HG02763 (cell line): ENCODE measurements around the gene FHIP1A.
"Not testable (repeated sequence)": the region's sequence is repeated elsewhere in the genome, so short reads cannot be mapped to it uniquely, and the experiment has no call there.

Experiments used
- ATAC-seq: cut with Tn5 transposase; IDR thresholded peaks from one replicate; pipeline ENCODE4 v1.9.1; 2021; ENCODE audit warnings: mild to moderate bottlenecking, moderate library complexity; ENCODE audit not compliant: unreplicated experiment

The FHIP1A gene

DNA sequence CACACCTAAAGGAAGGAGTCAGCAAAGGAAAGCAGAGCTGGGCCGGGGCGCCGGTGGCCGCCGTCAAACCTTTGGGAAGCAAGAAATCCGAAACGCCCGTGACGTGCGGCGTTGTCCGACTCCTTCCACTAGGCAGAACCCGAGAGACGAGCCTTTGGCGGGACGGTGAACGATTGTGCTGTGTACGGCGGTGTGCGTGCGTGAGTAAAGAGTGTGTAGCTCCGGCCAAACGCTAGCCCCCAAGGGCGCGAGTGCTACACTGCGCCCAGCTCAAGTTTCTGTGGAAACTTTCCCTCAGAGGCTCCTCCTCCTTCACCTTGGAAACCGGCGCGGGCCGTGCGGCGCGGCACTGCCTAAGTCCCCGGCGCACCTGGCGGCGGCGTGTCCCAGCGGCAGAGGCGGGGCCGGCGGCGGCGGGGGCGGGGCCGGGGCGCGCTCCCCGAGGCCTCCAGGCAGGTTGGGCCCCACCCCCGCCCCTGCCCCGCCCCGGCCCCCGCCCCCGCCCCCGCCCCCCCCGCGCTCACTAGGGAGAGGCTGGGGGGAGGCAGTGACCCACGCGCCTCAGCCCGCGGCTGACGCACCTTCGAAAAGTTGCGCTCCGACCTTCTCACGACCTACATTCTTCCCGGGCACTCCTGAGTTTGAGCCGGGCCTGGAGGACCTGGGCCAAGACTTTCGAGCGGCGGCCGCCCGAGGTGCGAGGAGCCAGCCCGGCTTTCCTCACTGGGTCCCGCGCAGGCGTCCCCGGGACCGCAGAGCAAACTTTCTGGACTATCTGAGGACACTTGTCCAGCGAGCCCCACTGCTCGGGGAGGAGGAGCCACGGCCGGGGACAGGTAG, at the start of gene FHIP1A:
Gene FHIP1A, plus strand, starts transcription at position 547 of the 840 bp plus-strand sequence. CDS start 157,084 bp downstream, outside the sequence.
- peak; percentile 90 for ATAC-seq

DNA sequence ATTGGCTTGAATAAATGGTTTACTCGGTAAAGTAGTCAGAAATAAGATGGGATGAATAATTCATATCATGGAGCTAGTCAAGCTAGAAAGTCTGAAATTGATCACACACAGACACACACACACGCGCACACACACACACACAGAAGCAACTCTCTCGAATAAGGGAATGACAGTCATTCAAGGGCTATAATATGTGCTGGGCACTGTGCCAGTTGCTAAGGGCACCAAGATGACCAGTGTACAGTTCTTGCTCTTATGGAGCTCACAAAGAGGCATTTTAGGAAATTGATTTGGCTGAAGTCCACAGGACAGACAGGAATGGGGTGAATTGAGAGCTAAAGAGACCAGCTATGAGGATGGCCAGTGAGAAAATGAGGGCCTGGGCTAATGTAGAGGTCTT, 49.4 kb upstream of the FHIP1A start:
- ATAC-seq, result no peak

DNA sequence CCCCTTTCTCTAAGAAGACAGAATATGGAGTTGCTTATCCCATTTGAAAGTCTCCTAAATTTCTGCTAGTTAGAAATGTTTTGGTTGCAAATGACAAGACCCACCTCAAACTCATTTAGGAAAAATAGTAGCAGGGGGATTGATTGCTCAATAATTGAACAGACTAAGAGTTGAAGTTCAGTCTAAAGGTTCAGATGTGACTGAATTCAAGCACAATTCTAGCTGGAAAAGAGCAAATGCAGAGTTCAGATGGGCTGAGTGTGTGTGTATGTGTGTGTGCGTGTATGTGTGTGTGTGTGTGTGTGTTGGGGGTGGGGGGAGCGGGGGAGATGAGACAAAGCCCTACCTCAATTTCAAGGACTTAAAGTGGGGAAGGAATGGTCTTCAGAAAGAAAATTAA, 47.9 kb upstream of the FHIP1A start:
- ATAC-seq, result no peak

DNA sequence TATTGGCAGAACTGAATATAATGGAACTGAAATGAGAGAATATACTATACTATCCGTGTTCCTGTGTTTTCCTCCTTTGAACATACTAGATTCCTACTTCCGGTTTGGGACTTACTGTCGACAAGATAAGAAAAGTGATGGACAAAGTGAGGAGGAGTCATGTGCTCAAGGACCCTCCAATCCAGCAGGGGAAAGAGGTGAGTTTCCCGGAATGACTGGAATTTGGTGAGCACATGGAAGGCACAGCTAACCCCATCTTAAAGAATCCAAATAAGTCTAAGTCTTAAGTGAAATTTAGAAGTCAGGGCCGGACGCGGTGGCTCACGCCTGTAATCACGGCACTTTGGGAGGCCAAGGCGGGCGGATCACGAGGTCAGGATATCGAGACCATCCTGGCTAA, 47.0 kb upstream of the FHIP1A start:
- no peak for ATAC-seq

DNA sequence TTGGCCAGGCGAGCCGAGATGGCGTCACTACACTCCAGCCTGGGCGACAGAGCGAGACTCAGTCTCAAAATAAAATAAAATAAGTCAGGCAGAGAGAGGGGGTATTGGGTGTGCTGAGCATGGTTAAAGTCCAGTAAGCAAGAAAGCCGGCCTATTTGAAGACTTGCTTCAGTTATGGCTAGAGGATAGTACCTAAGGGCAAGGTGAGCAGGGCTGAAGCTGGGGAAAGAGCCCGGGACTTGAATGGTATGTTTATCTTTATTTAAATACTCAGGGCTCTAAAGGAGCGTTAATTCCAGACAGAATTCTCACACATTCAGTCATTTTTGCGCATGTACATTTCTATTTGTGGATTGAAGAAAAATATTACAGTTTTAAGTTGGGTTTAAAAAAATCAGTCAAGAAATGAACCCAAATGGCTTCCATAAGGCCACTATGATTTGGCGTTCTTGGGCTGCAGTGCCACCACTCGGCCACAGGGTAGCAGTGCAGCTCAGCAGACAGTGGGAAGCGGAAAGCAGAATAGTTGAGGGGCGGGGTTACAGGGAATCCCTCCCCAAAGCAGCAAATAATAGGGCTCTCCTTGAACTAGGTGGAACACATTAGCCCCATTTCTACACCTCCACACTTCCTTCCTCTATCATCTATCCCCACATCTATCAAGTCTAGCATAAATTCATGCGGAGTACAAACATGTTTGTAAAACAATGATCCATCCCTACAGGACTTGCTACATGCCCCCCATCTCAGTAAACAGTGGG, 46.4 kb upstream of the FHIP1A start:
- ATAC-seq, result peak; percentile 88

DNA sequence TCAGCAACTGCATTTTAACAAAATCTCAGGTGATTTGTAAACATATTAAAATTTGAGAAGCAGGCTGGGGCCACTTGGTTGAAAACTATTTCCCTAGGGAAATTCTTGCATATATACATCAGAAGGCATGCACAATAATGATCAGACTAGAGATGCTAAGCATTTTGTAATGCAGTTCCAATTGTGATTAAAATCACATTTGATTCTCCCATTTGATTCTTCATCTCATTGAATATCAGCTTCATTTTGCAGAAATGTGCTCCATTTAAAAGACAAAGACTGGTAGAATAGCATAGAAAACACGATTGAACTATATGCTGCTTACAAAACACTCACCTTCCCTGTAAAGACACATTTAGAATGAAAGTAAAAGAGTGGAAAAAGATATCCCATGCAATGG, 32.4 kb upstream of the FHIP1A start:
- ATAC-seq, result no peak

DNA sequence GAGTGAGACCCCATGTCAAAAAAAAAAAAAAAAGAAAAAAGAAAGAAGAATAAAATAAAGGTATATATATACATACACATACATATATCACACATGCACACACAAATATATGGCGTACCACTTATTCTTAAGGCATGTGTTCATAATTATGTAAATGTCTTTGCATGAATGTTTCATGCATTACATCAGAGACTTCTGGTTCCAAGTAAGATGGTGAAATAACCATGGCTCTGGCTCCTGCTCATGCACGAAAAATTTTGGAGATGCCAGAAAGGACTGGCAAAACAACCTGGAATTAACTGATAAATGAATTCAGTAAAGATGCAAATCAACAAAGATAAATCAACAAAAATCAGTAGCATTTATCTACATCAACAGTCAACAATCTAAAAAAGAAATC, 19.7 kb upstream of the FHIP1A start:
- no peak for ATAC-seq

DNA sequence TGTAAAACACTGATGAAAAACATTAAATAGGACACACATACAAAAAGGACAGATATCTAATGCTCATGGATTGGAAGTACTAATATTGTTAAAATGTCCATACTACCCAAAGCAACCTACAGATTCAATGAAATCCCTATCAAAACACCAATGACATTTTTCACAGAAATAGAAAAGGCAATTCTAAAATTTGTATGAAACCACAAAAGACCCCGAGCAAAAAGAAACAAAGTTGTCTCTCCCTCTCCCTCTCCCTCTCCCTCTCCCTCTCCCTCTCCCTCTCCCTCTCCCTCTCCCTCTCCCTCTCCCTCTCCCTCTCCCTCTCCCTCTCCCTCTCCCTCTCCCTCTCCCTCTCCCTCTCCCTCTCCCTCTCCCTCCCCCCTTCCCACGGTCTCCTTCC, 19.2 kb upstream of the FHIP1A start:
- not testable (repeated sequence) for ATAC-seq

DNA sequence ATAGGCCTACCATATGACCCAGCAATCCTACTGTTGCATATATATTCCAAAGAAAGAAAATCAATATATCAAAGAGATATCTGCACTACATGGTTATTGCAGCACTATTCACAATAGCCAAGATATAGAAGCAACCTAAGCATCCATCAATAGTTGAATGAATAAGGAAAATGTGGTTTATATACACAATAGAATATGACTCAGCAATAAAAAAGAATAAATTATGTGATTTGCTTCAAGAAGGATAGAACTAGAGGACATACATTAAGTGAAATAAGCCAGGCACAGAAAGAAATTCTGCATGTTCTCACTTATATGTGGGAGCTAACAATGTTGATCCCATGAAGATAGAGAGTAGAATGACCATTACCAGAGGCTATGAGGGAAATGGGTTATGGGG, 13.1 kb upstream of the FHIP1A start:
- no peak for ATAC-seq

DNA sequence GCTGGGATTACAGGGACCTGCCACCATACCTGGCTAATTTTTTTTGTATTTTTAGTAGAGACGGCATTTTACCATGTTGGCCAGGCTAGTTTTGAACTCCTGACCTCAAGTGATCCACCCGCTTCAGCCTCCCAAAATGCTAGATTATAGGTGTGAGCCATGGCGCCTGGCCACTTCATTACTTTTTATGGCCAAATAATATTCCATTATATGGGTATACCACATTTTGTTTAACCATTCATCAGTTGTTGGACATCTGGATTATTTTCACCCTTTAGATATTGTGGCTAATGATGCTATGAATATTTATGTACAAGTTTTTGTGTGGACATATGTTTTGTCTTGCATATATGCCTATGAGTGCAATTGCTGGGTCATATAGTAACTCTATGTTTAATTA, 8.6 kb upstream of the FHIP1A start:
- ATAC-seq, result no peak

DNA sequence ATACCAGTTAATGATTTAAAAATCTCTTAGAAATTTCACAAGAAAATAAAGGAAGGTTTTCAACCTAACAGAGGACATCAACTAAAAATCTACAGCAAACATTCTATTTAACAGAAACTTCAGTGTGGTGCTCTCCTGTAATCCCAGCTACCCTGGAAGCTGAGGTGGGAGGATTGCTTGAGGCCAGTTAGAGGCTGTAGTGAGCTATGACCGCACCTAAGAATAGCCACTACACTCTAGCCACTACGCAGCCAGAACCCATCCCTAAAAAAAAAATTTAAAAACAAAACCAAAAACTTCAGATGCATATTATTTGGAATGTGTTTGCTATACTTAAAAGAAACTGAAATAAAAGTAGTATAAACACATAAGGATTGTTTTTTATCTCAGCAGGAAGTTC, 7.2 kb upstream of the FHIP1A start:
- ATAC-seq, result no peak

DNA sequence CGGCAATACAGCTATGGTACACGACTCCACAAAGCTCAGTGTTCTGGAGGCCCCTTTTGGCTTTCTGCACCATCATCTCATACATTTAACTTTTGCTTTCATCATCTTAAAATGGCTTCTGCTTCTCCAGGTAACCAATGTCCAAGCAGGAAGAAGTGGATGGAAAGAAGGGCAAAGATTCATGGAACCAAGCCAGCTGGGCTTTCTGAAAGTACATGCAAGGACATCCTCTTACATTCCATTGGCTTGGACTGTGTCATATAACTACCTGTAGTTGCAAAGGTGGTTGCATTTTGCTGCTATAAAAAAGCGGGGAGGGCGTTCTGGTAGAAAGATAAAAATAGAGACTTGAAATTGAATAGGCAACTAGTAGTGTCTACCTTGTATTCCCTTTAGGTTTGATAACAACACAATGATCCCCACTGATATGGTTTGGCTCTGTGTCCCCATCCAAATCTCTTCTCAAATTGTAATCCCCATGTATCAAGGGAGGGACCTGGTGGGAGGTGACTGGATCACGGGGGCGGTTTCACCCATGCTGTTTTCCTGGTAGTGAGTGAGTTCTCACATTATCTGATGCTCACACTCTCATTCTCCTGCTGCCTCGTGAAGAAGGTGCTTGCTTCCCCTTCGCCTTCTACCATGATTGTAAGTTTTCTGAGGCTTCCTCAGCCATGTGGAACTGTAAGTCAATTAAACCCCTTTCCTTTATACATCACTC, 6.7 kb upstream of the FHIP1A start:
- ATAC-seq, result no peak

DNA sequence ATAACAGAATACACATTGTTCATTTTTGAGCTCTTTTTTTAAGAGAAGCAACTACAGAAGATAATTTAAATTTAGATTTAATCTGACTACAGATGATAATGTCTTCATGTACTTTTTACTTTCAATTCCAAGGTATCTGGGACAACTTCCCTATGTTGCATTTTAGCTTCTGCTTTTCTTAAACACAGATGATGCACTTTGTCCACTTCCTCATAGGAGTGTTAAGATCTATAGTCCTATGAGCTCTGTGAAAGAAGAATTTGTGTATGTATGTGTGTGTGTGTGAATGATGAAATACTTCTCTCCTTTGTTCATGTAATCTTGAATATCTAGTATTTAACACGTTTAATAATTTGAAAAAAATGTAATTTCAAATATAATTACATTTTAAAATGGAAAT, 5.3 kb upstream of the FHIP1A start:
- ATAC-seq, result no peak

DNA sequence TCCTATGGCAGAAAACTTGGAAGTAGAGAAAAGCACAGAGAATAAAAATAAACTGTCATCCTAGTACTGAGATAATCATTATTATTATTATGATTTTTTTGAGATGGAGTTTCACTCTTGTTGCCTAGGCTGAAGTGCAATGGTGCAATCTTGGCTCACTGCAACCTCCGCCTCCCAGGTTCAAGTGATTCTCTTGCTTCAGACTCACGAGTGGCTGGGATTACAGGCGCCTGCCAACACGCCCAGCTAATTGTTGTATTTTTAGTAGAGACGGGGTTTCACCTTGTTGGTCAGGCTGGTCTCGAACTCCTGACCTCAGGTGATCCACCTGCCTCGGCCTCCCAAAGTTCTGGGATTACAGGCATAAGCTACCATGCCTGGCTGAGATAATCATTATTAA, 4.2 kb upstream of the FHIP1A start:
- ATAC-seq, result not testable (repeated sequence)

DNA sequence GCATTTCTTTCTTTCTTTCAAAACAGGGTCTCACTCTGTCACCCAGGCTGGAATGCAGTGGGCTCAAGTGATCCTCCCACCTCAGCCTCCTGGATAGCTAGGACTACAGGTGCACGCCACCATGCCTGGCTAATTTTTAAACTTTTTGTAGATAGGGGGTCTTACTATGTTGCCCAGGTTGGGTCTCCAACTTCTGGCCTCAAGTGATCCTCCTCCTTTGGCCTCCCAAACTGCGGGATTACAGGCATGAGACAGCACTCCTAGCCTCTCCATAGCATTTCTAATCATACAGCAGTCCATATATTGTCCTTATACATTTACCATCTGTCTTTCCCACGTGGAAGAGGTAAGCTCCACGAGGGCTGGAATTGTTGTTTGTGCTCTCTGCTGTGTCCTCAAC, 2.0 kb upstream of the FHIP1A start:
- no peak for ATAC-seq

DNA sequence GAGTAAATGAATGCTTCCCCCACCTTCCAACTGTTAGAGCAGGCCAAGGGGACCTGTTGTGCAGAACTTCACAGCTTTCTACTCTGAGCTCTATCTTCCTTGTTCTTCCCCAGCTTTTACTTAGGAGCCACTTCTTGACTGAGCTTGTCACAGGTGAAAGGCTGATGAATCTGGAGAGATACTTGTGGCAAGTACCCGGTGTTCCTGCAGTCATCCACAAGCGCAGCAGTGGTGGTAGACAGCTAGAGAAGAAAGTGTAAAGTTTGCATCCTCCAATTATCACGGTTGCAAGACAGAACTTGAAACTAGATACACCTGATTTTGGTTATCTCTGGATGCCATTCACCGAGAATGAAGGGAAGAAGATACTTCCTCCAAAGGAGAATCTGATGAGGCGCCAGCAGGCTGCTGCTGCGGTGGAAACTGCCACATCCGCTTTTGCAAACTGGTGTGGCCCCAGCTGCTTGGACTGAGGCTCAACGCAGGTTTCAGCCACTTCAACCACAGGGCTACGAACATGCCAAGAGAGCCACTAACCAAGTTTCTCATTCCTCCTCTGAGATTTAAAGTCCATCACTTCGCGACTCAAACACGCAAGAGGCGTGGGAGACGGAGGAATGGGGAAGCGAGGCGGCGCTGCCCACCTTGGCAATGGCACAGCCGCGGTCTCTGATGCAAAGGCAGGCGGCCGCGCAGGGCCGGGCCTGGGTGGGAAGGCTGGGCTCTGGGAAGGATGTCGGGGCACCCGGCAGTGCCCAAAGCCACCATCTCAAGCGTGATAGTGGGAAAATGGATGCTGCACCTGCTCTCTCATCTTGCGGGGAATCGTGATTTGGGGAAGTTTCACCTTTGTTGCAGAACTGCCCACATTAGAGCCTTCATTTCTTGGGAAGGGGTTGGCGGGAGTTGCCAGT, 1.3 kb upstream of the FHIP1A start:
- ATAC-seq, result peak; percentile 79

DNA sequence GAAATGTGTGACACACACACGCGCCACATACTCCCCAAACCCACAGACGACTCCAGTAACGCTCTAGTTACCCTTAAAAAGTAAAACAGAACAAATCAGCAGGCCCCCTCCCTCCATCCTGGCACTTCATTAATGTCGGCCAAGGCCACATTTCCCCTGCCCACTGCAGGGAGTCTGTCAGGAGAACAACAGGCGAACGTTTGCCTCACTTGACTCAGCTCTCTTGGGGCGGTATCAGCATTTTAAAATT, 671 bp upstream of the FHIP1A start:
- ATAC-seq, result no peak

DNA sequence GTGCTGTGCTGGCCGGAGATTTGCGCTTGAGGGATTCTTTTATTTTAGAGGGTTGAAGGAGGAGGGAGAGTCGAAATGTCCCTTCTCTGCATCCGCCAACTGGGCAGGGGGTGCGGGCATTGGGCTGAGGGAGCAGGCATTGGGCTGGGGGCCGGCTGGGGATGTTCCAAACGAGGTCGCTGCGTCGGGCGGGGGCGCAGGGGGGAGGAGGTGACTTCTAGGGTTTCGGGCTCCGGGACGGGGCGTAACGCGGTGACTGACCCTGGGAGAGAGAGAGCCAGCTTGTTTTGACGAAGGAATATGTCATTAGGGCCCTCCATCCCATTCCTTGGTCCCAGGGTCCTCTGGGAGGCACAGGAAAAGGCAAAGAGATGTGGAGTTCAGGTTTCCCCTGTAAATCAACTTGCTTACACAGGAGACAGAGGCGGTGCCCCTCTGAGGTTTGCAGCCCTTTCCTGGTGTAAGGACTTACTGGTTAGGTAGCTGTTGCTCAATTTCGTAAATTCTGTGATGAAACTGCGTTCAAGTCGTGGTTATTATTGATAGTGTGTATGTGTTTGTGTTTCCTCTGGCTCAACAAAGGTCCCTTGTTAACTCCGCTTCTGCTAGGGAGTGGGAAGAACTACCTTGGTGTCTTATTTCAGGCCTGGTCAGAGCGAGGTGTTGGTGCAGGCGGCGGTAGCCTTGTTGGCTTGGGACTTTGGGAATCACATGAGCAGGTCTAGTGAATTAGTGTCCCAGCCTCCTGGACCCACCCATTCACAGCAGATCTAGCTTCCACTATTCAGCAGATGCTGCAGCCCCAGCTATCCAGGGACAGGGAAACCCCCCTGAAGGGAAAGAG, 716 bp downstream of the FHIP1A start:
- ATAC-seq, result no peak

DNA sequence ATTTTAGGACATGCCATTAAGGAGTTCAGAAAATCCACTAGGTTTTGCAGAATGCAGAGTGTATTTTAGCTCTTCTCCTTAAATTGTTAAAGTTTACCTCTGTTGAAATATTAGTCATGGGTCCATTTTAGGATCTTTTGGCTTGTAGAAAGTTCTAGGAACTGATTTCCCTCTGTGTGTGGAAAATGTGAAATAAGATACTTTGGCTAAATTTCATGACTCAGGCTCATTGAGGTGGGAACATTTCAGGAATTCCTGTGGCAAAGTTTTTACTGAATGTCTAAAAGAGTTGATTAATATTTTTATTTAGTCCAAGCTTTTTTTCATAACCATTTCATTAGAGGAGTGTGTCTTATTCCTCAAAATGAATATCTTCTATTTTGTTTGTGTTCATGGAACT, 7.0 kb downstream of the FHIP1A start:
- ATAC-seq, result no peak

DNA sequence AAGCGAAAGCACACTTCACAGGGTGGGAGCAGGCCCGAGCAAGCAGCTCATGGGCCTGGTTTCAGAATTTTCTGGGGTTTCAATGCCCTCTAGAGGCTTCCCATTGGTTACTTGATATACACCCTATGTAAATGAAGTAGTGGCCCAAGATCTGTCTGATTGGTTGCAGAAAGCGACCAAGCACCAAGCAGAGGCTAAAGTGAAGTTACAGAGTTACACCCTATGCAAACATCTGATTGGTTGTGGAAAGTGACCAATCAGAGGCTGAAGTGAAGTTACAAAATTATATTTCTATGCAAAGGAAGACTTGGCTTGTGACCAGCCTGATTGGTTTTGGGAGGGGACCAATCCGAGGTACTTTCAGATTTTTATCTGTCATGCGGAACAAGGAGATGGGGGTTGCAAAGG, 8.2 kb downstream of the FHIP1A start:
- ATAC-seq, result no peak
